GM10248 (cell line): ENCODE results near the gene PAN3.

Experiments used
- CTCF ChIA-PET: fragments of 300-600 bp; sonication (Branson Sonifier 250); formaldehyde crosslinking; extraction: SDS; loops from one replicate; lab custom pipeline; 2021; ENCODE audit warnings: antibody characterized with exemption; lab: Yijun Ruan, JAX
- POLR2A ChIA-PET: fragments of 350-650 bp; sonication (Branson Sonifier 250); formaldehyde crosslinking; extraction: SDS; loops from one replicate; lab custom pipeline; 2020; ENCODE audit warnings: antibody characterized with exemption; lab: Yijun Ruan, JAX
- DNase-seq: peaks from one replicate; pipeline ENCODE4 v3.0.0; 2012; ENCODE audit errors: extremely low spot score
- TF ChIP-seq, protein P1 (sequence below): IDR thresholded peaks from 2 replicates; pipeline ENCODE4 v1.5.1; 2012; ENCODE audit warnings: mild to moderate bottlenecking, low read depth; ENCODE audit errors: extremely low read depth, missing control alignments, control extremely low read depth

Gene PAN3

GRCh38 chr13:28344163-28344562 lies 205.8 kb downstream of the PAN3 start:
- no peak for DNase-seq
- ChIA-PET POLR2A (no interaction called here), CTCF (interaction anchor here (0.7 kb wide), 1 partner anchor 11 kb away, joined by 3 read pairs; no protein-coding TSS in a partner anchor)
- TF ChIP-seq, protein P1, sequence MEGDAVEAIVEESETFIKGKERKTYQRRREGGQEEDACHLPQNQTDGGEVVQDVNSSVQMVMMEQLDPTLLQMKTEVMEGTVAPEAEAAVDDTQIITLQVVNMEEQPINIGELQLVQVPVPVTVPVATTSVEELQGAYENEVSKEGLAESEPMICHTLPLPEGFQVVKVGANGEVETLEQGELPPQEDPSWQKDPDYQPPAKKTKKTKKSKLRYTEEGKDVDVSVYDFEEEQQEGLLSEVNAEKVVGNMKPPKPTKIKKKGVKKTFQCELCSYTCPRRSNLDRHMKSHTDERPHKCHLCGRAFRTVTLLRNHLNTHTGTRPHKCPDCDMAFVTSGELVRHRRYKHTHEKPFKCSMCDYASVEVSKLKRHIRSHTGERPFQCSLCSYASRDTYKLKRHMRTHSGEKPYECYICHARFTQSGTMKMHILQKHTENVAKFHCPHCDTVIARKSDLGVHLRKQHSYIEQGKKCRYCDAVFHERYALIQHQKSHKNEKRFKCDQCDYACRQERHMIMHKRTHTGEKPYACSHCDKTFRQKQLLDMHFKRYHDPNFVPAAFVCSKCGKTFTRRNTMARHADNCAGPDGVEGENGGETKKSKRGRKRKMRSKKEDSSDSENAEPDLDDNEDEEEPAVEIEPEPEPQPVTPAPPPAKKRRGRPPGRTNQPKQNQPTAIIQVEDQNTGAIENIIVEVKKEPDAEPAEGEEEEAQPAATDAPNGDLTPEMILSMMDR, result no peak
